Bone marrow (tissue), 2 donors: ENCODE data around the gene KRT26.
"Not testable (repeated sequence)": the region's sequence is repeated elsewhere in the genome, so short reads cannot be mapped to it uniquely, and the experiment has no call there.

Source experiments
- DNase-seq, 2 donors: peaks; one replicate each; lab custom pipeline; 2025; lab: John Stamatoyannopoulos, UW

The KRT26 gene

DNA sequence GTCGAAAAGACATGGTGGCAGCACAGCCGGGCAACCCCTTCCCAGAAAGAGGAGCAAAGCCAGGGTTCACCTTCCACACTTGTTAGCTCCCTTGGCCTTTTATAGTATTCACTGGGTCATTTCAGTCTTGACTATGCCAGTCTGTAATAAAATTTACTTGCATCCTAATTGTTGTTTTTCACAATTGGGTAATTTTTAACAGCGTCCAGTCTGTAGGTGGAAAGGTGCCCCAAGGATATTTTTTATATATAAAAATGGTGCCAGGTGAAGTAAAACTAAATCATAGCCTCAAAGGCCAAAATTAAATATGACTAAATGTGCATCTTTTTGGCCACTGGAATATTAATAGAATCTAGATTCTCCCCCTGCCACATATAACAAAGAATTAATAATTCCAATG is at the start of gene KRT26:
TSS of gene KRT26 (minus strand) at position 101 of the 400 bp plus-strand sequence. CDS start at position 13, 88 bp downstream.
- no peak for DNase-seq

DNA sequence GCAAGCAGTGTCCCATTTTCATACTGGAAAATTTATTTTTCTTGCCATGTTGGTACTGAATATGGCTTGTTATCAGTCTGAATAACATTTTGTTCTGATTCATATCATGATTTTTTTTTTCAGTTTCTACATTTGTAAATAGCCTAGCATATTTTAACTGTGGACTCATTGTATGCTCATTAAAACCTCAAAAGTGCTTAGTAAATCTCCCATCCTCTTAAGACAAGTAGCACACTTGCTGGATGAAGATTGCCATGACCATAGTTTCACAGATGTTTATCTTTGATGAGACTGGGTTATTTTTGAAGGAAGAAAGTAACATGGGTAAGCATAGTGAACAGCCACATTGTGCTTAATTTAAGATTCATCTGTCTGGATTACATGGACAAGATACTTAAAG is 49.5 kb upstream of the KRT26 start:
- DNase-seq = no peak

DNA sequence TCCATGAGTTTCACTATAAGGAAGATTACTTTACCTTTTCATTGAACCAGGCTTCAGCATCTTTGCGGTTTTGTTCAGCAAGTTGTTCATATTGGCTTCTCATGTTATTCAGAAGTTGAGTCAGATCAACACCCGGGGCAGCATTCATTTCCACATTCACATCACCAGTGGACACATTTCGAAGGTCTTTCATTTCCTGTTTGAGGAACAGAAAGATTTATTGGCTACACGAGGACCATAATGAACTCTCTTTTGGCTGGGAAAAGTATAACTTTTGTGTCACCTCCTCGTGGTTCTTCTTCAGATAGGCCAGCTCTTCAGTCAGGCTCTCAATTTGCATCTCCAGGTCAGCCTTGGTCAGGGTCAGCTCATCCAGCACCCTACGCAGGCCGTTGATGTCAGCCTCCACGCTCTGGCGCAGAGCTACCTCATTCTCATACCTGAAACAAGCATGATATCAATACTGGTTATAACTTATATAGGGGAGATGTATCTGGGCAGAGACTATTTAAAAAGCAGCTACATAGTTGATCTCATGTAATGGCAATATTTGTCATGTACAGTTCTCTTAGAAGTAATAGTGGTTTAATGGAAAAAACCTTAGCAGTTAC is 48.3 kb upstream of the KRT26 start:
- no peak for DNase-seq

GRCh38 chr17:40819528-40820125 is 47.6 kb upstream of the KRT26 start:
- no peak for DNase-seq

- peak; percentile 28 to 78 for DNase-seq
These were observed 46.9 kb upstream of the KRT26 start for GRCh38 chr17:40818733-40819527.

DNA sequence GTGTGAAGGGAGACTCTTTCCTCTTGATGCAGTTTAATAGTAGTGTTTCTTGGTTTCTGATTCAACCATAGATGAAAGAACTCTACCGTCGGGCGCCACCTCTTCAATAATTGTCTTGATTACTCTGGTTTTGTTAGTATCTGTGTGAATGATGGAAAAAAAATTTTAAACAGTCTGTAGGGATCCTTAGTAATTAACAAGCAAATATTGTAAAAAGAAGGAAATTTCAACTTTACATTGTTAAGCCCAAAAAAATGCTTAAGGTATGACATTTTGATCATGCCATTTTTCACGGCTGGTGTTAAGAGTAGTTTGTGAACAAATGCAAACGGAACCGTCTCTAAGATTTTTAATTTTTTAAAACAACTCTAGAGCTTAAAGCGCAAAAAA is 46.3 kb upstream of the KRT26 start:
- DNase-seq = no peak

GRCh38 chr17:40817103-40817682 is 45.2 kb upstream of the KRT26 start:
- DNase-seq = no peak

GRCh38 chr17:40816569-40816968 is 44.6 kb upstream of the KRT26 start:
- no peak for DNase-seq

DNA sequence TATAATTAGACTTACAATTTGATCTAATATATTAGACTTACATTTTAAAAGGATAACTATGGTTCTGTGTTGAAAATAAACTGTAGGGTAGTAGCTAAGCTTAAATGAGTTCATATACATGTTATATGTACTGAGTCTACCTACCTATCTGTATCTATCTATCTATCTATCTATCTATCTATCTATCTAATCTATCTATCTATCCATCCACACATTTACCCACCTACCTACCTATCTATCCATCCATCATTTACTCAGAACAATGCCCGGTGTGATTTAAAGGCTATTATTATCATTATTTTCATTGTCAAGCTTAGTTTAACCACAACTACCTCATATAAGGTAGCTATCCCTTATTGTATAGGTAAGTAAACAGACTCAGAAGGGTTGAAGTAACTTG is 43.4 kb upstream of the KRT26 start:
- no peak for DNase-seq

DNA sequence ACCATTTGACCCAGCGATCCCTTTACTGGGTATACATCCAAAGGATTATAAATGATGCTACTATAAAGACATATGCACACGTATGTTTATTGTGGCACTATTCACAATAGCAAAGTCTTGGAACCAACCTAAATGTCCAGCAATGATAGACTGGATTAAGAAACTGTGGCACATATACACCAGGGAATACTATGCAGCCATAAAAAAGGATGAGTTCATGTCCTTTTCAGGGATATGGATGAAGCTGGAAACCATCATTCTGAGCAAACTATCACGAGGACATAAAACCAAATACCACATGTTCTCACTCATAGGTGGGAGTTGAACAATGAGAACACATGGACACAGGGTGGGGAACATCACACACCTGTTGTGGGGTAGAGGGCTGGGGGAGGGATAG is 42.7 kb upstream of the KRT26 start:
- DNase-seq = not testable (repeated sequence)

DNA sequence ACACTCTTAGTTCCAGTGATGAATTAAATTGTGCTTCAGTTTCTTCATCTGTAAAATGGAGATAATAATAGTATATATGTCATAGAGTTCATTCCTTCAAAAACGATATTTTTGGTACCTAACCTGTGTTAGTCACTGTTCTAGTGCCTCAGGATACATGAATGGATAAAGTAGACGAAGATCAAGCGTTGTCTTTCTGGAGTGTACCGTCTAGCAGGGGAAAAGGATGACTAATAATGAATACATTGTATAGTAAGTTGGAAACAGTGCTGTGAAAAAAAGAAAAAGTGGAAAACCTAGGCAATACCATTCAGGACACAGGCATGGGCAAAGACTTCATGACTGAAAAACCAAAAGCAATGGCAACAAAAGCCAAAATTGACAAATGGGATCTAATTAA is 41.8 kb upstream of the KRT26 start:
- DNase-seq = no peak

- DNase-seq = no peak
These were observed 40.6 kb upstream of the KRT26 start for GRCh38 chr17:40812639-40813038.

DNA sequence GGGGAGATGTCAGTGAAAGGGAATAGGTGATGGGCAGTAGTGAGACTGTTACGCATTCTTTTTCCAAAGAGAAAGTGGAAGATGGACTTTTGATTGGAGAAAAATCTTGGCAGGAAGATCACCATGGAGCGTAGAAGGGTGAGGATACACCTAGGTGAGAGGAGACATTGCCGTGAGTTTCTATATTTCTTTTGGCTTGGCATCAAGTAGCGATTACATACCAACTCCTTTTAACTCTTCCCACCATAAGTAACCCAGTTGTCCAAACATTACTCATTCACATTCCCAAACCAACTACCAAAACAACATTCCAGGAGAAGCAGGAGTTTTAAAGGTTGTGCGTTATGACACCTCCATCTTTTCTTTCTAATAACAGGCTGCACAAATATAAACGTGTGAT is 38.5 kb upstream of the KRT26 start:
- DNase-seq = no peak

DNA sequence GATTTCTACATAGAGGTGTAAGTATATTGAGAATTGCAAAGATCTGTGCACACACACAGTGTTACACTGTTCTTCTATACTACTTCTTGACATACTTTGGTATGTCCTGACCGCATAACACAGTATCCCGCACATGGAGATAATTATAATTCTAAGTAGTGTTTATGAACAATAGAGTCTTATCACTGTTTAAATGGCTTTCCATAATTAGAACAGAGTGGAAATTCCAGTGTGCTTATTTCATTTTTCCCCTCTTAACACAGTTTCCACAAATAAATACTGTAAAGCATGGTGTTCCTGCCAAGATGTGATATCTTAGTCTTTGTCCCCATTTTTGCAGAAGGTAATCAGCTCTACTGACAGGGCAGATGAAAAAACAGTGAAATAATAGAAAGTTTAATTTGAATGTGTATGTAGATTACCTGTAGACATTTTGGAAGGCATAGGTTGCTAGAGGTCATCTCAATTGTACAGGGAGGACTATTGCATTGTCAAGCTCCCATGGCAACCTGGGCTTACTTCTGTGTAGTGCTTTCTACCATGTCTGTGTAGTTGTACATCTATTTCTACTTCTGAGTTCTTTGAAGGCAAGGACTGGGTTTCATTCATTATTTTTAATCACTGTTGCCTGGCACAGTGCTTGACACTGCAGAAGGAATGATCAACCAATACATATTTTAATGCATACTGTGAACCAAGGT is 37.9 kb upstream of the KRT26 start:
- DNase-seq = no peak

- DNase-seq = no peak
These were observed 34.1 kb upstream of the KRT26 start for GRCh38 chr17:40806131-40806530.

DNA sequence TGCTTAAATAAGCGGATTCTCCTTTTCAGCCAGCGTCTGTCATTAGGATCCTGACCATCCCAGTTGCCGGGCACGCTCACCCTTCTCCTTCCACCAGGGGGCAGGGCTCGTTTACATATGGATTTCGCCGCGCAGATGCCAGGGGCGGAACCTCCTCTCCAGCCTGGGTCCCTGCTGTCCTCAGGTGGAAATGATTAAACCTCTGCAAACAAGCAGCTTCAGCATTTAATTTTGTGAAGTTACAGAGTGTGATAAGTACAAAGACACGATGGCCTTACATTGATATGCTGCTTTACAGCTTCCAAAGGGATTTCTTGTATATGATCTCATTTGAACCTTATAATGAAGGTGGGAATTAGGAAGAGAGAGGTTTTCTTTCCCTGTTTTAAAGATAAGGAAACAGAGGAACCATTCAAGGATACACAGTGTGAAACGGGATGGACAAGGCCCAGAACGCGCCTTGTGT is 31.6 kb upstream of the KRT26 start:
- DNase-seq = peak; percentile 14 to 44

DNA sequence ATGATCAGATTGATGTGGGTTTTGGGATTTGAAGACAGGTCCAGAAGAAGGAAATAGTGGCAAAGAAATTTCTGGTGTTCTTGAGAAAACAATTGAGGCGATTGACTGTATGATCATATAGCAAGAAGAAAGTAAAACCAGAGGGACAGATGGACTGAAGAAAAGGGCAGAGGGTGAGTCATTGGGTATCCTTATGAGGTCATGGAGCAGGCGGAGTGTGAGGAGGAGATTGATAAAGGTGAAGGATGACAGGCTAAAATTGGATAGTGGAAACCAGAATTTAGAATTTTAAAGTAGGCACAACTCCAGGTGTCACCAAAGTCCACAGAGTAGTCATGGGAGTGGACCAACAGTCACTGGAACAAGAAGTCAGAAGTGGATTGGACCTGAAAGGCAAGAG is 29.2 kb upstream of the KRT26 start:
- DNase-seq = no peak

- DNase-seq = no peak
These were observed 28.4 kb upstream of the KRT26 start for GRCh38 chr17:40800381-40800780.

- no peak for DNase-seq
These were observed 27.9 kb upstream of the KRT26 start, which contains the start of gene KRT28 for GRCh38 chr17:40799859-40800258. KRT28 (minus strand) TSS chr17:40799959; CDS start chr17:40799893, 66 bp downstream.

DNA sequence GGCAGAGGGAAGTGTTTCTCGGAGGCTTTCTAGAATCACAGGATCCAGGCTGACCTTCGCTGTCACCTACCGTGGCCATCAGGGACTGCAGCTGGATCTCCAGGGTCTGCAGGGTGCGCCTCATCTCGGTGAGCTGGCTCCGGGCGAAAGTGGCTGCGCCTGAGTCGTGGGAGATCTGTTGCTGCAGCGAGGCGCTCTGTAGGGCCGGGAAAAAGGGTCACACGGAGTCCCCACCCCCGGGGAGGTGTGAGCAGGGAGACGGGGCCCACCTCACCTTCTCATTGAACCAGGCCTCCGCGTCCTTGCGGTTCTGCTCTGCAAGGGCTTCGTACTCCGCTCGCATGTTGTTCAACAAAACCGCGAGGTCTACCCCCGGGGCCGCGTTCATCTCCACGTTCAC is 24.8 kb upstream of the KRT26 start:
- no peak for DNase-seq

DNA sequence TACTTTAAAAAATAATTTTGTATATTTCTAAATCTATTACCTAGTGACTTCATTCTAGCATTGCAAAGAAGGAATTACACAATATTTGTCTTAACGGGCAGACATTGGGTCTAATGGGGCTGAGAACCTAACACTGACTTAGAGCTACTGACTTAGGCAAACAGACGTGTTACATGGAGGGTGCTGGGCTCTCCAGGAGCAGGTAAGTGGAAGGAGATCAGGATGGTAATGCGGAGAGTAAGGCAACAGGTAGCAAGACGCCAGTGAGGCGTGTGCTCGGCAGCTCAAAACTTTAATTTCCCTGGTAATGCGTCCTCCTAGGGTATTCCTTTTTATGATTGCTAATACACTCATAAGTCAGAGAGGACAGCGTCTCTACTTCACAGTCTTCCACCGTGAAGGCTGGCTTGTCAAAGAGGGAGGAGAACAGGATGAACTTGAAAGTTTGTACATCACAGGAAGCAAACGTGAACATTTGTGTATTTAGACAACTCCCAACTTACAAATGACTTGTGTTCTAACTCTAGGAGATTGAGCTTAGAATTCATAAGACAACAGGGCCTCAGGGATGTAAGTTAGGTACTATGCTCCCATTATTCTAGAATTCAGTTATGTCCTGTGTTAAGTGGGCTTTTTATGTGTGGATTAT is 23.1 kb upstream of the KRT26 start:
- no peak for DNase-seq

- DNase-seq = no peak
These were observed 22.5 kb upstream of the KRT26 start for GRCh38 chr17:40794466-40794865.
